Neural cell (in vitro differentiated cells): ENCODE measurements around the gene ZSCAN2. TPM values are rescaled to one million over a fixed set of nuclear protein-coding genes. Genes with fewer than 3 reads are reported as not detected.

Experiments used
- H2AFZ ChIP-seq: fragments of 200-600, 300-800 bp; sonication (generic), shearing (Covaris generic); 2 replicates; pipeline ENCODE4 v1.6.0; 2014; ENCODE audit warnings: low read depth, mild to moderate bottlenecking, antibody characterized with exemption, low read length, moderate library complexity
- H3F3A ChIP-seq: fragments of 200-600 bp; shearing (Covaris generic); 2 replicates; pipeline ENCODE4 v1.6.1; 2016; ENCODE audit warnings: mild to moderate bottlenecking, moderate library complexity, mixed read lengths, antibody characterized with exemption, low read length; ENCODE audit not compliant: insufficient read depth, poor library complexity, severe bottlenecking
- H3K27ac ChIP-seq: fragments of 200-600, 300-800 bp; sonication (generic), shearing (Covaris generic); 2 replicates; pipeline ENCODE4 v1.5.1; 2014; ENCODE audit warnings: mild to moderate bottlenecking, low read length, moderate library complexity
- H3K27me3 ChIP-seq: fragments of 300-800, 200-600 bp; sonication (generic), shearing (Covaris generic); 2 replicates; pipeline ENCODE4 v1.6.0; 2014; ENCODE audit warnings: mild to moderate bottlenecking, low read depth, low read length, moderate library complexity; ENCODE audit not compliant: insufficient read depth
- H3K36me3 ChIP-seq: fragments of 300-800, 200-600 bp; sonication (generic), shearing (Covaris generic); 2 replicates; pipeline ENCODE4 v1.5.1; 2014; ENCODE audit warnings: mild to moderate bottlenecking, antibody characterized with exemption, low read length, moderate library complexity; ENCODE audit not compliant: insufficient read depth
- H3K4me2 ChIP-seq: fragments of 300-800, 200-600 bp; sonication (generic), shearing (Covaris generic); 2 replicates; pipeline ENCODE4 v1.6.0; 2014; ENCODE audit warnings: mild to moderate bottlenecking, low read length
- H3K4me3 ChIP-seq: fragments of 300-800, 200-600 bp; sonication (generic), shearing (Covaris generic); 2 replicates; pipeline ENCODE4 v1.5.1; 2014; ENCODE audit warnings: mild to moderate bottlenecking, low read length, moderate library complexity
- H3K79me2 ChIP-seq: fragments of 200-600 bp; shearing (Covaris generic); replicated peaks from 2 replicates; pipeline ENCODE4 v1.6.0; 2014; ENCODE audit warnings: mild to moderate bottlenecking, low read length, moderate library complexity; ENCODE audit not compliant: insufficient read depth
- H3K9ac ChIP-seq: fragments of 300-800, 200-600 bp; sonication (generic), shearing (Covaris generic); 2 replicates; pipeline ENCODE4 v1.6.1; 2016; ENCODE audit warnings: mild to moderate bottlenecking, low read length, mixed read lengths
- H3K9me2 ChIP-seq: fragments of 200-600 bp; shearing (Covaris generic); 2 replicates; pipeline ENCODE4 v1.6.1; 2016; ENCODE audit warnings: mild to moderate bottlenecking, low read length, mixed read lengths; ENCODE audit not compliant: insufficient read depth
- H3K9me3 ChIP-seq: fragments of 200-600, 300-800 bp; sonication (generic), shearing (Covaris generic); 2 replicates; pipeline ENCODE4 v1.6.1; 2016; ENCODE audit warnings: mild to moderate bottlenecking, mixed run types, low read length, moderate library complexity, mixed read lengths
- H4K20me1 ChIP-seq: fragments of 200-600 bp; shearing (Covaris generic); 2 replicates; pipeline ENCODE4 v1.6.1; 2016; ENCODE audit warnings: mild to moderate bottlenecking, mixed run types; ENCODE audit not compliant: insufficient read depth
- EP300 ChIP-seq: fragments of 450-650 bp; conservative IDR thresholded peaks from 2 replicates; pipeline ENCODE4 v1.6.1; 2014; ENCODE audit warnings: antibody characterized with exemption, mild to moderate bottlenecking, moderate library complexity; ENCODE audit not compliant: poor library complexity, severe bottlenecking
- EZH2 ChIP-seq: fragments of 200-600, 300-800 bp; shearing (Covaris generic), sonication (generic); IDR thresholded peaks from 2 replicates; pipeline ENCODE4 v1.6.1; 2014; ENCODE audit warnings: antibody characterized with exemption, low read length, borderline replicate concordance, mild to moderate bottlenecking; ENCODE audit not compliant: insufficient read depth, poor library complexity, severe bottlenecking
- MXI1 ChIP-seq: fragments of 450-650 bp; conservative IDR thresholded peaks from 2 replicates; pipeline ENCODE4 v1.6.1; 2014; ENCODE audit warnings: antibody characterized with exemption, mild to moderate bottlenecking; ENCODE audit not compliant: poor library complexity, severe bottlenecking
- POLR2AphosphoS5 ChIP-seq: IDR thresholded peaks from 2 replicates; pipeline ENCODE4 v1.6.1; 2012
- RAD21 ChIP-seq: fragments of 450-650 bp; conservative IDR thresholded peaks from 2 replicates; pipeline ENCODE4 v1.6.1; 2014; ENCODE audit warnings: antibody characterized with exemption, mild to moderate bottlenecking, moderate library complexity
- SMC3 ChIP-seq: fragments of 450-650 bp; conservative IDR thresholded peaks from 2 replicates; pipeline ENCODE4 v1.6.1; 2014; ENCODE audit warnings: antibody characterized with exemption, mild to moderate bottlenecking, moderate library complexity; ENCODE audit not compliant: poor library complexity
- TAF1 ChIP-seq: IDR thresholded peaks from 2 replicates; pipeline ENCODE4 v1.6.1; 2012; ENCODE audit warnings: low read depth
- polyA plus RNA-seq: library from polyadenylated mRNA; depleted of rRNA; stranded (reverse); fragments of >200 nt; gene quantifications from 2 replicates; pipeline ENCODE4 v1.2.3, GENCODE V29; 2014
- TF ChIP-seq, protein P1 (sequence below): fragments of 450-650 bp; IDR thresholded peaks from 2 replicates; pipeline ENCODE4 v1.5.1; 2014; ENCODE audit warnings: antibody characterized with exemption, mild to moderate bottlenecking, moderate library complexity; ENCODE audit not compliant: poor library complexity, severe bottlenecking
- TF ChIP-seq, protein P2 (sequence below): IDR thresholded peaks from 2 replicates; pipeline ENCODE4 v1.6.1; 2012; ENCODE audit warnings: borderline replicate concordance

The ZSCAN2 gene
- polyA plus RNA-seq, 1 donor from 2014 or later = 55.6 TPM

DNA sequence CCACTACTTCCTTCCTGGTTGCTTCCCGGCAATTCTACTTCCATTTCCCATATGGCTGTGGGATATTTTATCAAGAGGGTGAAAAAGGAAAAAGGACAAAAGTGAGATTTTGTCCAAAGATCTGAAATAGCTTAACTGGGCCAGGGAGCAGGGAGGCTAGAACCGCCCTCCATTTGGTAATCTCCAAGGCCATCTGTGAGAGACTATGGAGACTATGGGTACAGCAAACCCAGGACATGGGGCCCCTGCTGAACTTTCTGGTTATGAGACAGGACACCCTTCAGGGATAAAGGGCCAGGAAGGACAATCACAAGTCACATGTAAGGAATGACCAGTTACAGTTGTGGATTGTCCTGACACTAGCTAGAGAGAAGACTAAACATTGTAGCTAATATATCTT, 24.3 kb downstream of the ZSCAN2 start:
- H3K9ac ChIP-seq = no peak overlapping the region
- no peaks in the 10 kb centered on the region for H3K9me2 ChIP-seq
- H3K4me2 ChIP-seq = no peak overlapping the region

DNA sequence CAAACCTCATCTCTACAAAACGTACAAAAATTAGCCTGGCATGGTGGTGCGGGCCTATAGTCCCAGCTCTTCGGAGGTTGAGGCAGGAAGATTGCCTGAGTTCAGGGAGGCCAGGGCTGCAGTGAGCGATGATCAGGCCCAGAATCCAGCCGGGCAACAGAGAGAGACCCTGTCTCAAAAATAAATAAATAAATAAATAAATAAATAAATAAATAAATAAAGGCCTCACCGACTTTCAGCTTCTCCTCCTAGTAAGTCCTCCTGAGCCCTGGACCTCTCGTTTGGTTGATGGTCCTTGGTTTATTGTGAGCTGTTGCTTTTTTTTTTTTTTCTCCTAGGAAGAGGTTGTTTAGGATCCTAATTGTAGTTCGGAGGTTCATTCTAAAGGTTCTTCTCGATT, 28.2 kb downstream of the ZSCAN2 start:
- H3K9me2 ChIP-seq = no peaks in the 10 kb centered on the region
- no peaks in the 10 kb centered on the region for H3F3A ChIP-seq
- TF ChIP-seq, protein P1, sequence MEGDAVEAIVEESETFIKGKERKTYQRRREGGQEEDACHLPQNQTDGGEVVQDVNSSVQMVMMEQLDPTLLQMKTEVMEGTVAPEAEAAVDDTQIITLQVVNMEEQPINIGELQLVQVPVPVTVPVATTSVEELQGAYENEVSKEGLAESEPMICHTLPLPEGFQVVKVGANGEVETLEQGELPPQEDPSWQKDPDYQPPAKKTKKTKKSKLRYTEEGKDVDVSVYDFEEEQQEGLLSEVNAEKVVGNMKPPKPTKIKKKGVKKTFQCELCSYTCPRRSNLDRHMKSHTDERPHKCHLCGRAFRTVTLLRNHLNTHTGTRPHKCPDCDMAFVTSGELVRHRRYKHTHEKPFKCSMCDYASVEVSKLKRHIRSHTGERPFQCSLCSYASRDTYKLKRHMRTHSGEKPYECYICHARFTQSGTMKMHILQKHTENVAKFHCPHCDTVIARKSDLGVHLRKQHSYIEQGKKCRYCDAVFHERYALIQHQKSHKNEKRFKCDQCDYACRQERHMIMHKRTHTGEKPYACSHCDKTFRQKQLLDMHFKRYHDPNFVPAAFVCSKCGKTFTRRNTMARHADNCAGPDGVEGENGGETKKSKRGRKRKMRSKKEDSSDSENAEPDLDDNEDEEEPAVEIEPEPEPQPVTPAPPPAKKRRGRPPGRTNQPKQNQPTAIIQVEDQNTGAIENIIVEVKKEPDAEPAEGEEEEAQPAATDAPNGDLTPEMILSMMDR = no peak
- H4K20me1 ChIP-seq = no peaks in the 10 kb centered on the region
- no peak overlapping the region for H3K4me3 ChIP-seq
- no peaks in the 10 kb centered on the region for H3K27me3 ChIP-seq
- no peaks in the 10 kb centered on the region for H3K36me3 ChIP-seq
- no peak overlapping the region for H2AFZ ChIP-seq
- no peak overlapping the region for H3K27ac ChIP-seq
- peaks cover 2% of the 10 kb centered on the region for H3K9me3 ChIP-seq
- H3K9ac ChIP-seq = no peak overlapping the region
- no peak overlapping the region for H3K4me2 ChIP-seq
- H3K79me2 ChIP-seq = peaks cover 9% of the 10 kb centered on the region

More for the DNA sequence above, 24.3 kb downstream of the ZSCAN2 start:
- no peak for TF ChIP-seq POLR2AphosphoS5
- no peak for TF ChIP-seq RAD21
- no peak for TF ChIP-seq SMC3
- Histone ChIP-seq H3K27ac (no peak overlapping the region), H2AFZ (no peak overlapping the region), H3K79me2 (peaks cover 5% of the 10 kb centered on the region), H3K27me3 (no peaks in the 10 kb centered on the region), H3K4me3 (no peak overlapping the region), H4K20me1 (no peaks in the 10 kb centered on the region), H3F3A (no peaks in the 10 kb centered on the region), H3K36me3 (peaks cover 22% of the 10 kb centered on the region), H3K9me3 (peaks cover 23% of the 10 kb centered on the region)

DNA sequence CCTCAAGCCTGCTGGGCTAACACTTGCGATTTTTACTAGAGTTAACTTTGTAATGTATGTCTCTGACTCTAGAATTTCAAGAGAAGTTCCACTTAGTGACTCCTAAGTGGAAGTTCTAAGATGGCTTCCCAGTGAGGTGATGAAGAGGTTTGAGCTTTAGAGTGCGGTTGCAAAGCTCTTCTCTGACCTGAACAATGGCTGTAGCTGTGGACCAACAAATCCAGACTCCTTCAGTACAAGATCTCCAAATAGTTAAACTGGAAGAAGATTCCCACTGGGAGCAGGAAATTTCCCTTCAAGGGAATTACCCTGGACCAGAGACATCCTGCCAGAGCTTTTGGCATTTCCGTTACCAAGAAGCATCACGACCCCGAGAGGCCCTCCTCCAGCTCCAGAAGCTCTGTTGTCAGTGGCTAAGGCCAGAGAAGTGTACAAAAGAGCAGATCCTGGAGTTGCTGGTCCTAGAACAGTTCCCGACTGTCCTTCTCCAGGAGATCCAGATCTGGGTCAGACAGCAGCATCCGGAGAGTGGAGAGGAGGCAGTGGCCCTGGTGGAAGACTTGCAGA, 31.0 kb downstream of the ZSCAN2 start:
- TF ChIP-seq SMC3 (no peak), EP300 (no peak), EZH2 (no peak), POLR2AphosphoS5 (no peak), RAD21 (no peak), TAF1 (no peak), MXI1 (no peak)
- TF ChIP-seq, protein P1 = no peak
- TF ChIP-seq, protein P2, sequence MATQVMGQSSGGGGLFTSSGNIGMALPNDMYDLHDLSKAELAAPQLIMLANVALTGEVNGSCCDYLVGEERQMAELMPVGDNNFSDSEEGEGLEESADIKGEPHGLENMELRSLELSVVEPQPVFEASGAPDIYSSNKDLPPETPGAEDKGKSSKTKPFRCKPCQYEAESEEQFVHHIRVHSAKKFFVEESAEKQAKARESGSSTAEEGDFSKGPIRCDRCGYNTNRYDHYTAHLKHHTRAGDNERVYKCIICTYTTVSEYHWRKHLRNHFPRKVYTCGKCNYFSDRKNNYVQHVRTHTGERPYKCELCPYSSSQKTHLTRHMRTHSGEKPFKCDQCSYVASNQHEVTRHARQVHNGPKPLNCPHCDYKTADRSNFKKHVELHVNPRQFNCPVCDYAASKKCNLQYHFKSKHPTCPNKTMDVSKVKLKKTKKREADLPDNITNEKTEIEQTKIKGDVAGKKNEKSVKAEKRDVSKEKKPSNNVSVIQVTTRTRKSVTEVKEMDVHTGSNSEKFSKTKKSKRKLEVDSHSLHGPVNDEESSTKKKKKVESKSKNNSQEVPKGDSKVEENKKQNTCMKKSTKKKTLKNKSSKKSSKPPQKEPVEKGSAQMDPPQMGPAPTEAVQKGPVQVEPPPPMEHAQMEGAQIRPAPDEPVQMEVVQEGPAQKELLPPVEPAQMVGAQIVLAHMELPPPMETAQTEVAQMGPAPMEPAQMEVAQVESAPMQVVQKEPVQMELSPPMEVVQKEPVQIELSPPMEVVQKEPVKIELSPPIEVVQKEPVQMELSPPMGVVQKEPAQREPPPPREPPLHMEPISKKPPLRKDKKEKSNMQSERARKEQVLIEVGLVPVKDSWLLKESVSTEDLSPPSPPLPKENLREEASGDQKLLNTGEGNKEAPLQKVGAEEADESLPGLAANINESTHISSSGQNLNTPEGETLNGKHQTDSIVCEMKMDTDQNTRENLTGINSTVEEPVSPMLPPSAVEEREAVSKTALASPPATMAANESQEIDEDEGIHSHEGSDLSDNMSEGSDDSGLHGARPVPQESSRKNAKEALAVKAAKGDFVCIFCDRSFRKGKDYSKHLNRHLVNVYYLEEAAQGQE = no peak
- Histone ChIP-seq H4K20me1 (no peaks in the 10 kb centered on the region), H3K36me3 (no peaks in the 10 kb centered on the region), H3K9ac (peak overlapping the region; percentile 10), H3F3A (no peaks in the 10 kb centered on the region), H3K27ac (no peak overlapping the region), H3K9me3 (no peaks in the 10 kb centered on the region), H3K4me2 (peak overlapping the region; percentile 86), H3K9me2 (no peaks in the 10 kb centered on the region), H3K27me3 (no peaks in the 10 kb centered on the region), H3K4me3 (peak overlapping the region; percentile 81), H3K79me2 (peaks cover 20% of the 10 kb centered on the region), H2AFZ (no peak overlapping the region)
